GM12801 (cell line): ENCODE measurements around the gene CSPG4.

Source experiments
- CTCF ChIP-seq: IDR thresholded peaks from one replicate; pipeline ENCODE4 v1.5.1; 2011; ENCODE audit warnings: control low read depth; ENCODE audit not compliant: insufficient read length; ENCODE audit errors: extremely low read depth

Gene CSPG4

GRCh38 chr15:75662823-75663519 is 49.7 kb downstream of the CSPG4 start:
- no peak for TF ChIP-seq CTCF

GRCh38 chr15:75661756-75662140 is 50.9 kb downstream of the CSPG4 start:
- no peak for TF ChIP-seq CTCF

- no peak for TF ChIP-seq CTCF
Measured at GRCh38 chr15:75661100-75661755, 51.4 kb downstream of the CSPG4 start.

- no peak for TF ChIP-seq CTCF
Measured at GRCh38 chr15:75659928-75660645, 52.6 kb downstream of the CSPG4 start.

- TF ChIP-seq CTCF = no peak
Measured at GRCh38 chr15:75659141-75659771, 53.4 kb downstream of the CSPG4 start.

GRCh38 chr15:75656813-75657212 is 55.8 kb downstream of the CSPG4 start:
- TF ChIP-seq CTCF = no peak

GRCh38 chr15:75656331-75656730 is 56.3 kb downstream of the CSPG4 start:
- no peak for TF ChIP-seq CTCF
